ENCODE results near the gene PRR7. TPM values are rescaled to one million over a fixed set of nuclear protein-coding genes. Genes with fewer than 3 reads are reported as not detected.

PRR7 gene
- total RNA-seq, 1 donor, result 8.8 TPM

GRCh38 chr5:177503351-177504085 is 56.9 kb downstream of the PRR7 start:
- DNase-seq (ENCODE audit: low read depth), result no peak
- H3K4me3 ChIP-seq (ENCODE audit: low read depth, low read length), result no peak overlapping the region
- no peak for TF ChIP-seq CTCF (IDR thresholded peaks at IDR 0.05; ENCODE audit: insufficient read depth, low read length)

GRCh38 chr5:177504086-177505056 is 57.8 kb downstream of the PRR7 start:
- H3K4me3 ChIP-seq (ENCODE audit: low read depth, low read length), result no peak overlapping the region
- DNase-seq (ENCODE audit: low read depth), result no peak
- no peak for TF ChIP-seq CTCF (IDR thresholded peaks at IDR 0.05; ENCODE audit: insufficient read depth, low read length)

GRCh38 chr5:177505075-177505474 is 58.5 kb downstream of the PRR7 start:
- no peak for DNase-seq (ENCODE audit: low read depth)
- no peak overlapping the region for H3K4me3 ChIP-seq (ENCODE audit: low read depth, low read length)
- TF ChIP-seq CTCF (IDR thresholded peaks at IDR 0.05; ENCODE audit: insufficient read depth, low read length), result no peak

Other genes starting within 250 kb of the PRR7 start
- gene RAB24, start 143.1 kb upstream of the PRR7 start, total RNA-seq (ENCODE audit: low replicate concordance), result 11.6 and 104 TPM in 2 replicates
- gene PRELID1, start 143.0 kb upstream of the PRR7 start, total RNA-seq (ENCODE audit: low replicate concordance), result 118 and 120 TPM in 2 replicates
- 2.6 and 17.5 TPM in 2 replicates for gene MXD3, start 134.9 kb upstream of the PRR7 start, total RNA-seq (ENCODE audit: low replicate concordance)
- gene LMAN2, start 95.1 kb upstream of the PRR7 start, total RNA-seq (ENCODE audit: low replicate concordance), result 116 and 190 TPM in 2 replicates
- 3.1 and 28.9 TPM in 2 replicates for gene RGS14, start 88.9 kb upstream of the PRR7 start, total RNA-seq (ENCODE audit: low replicate concordance)
- not detected in 2 replicates for gene SLC34A1, start 62.4 kb upstream of the PRR7 start, total RNA-seq (ENCODE audit: low replicate concordance)
- gene PFN3, start 46.2 kb upstream of the PRR7 start, total RNA-seq (ENCODE audit: low replicate concordance), result not detected in 2 replicates
- 0.27 and 1.4 TPM in 2 replicates for gene F12, start 37.2 kb upstream of the PRR7 start, total RNA-seq (ENCODE audit: low replicate concordance)
- 9.3 and 15.7 TPM in 2 replicates for gene GRK6, start 20.1 kb upstream of the PRR7 start, total RNA-seq (ENCODE audit: low replicate concordance)
- 151 and 188 TPM in 2 replicates for gene DBN1, start 26.8 kb downstream of the PRR7 start, total RNA-seq (ENCODE audit: low replicate concordance)
- 13.7 and 91.4 TPM in 2 replicates for gene PDLIM7, start 50.8 kb downstream of the PRR7 start, total RNA-seq (ENCODE audit: low replicate concordance)
- gene DOK3, start 63.0 kb downstream of the PRR7 start, total RNA-seq (ENCODE audit: low replicate concordance), result 0.99 and 1.3 TPM in 2 replicates
- gene DDX41, start 70.1 kb downstream of the PRR7 start, total RNA-seq (ENCODE audit: low replicate concordance), result 58.5 and 138 TPM in 2 replicates
- 13.7 and 20.2 TPM in 2 replicates for gene FAM193B, start 107.7 kb downstream of the PRR7 start, total RNA-seq (ENCODE audit: low replicate concordance)
- gene TMED9, start 145.4 kb downstream of the PRR7 start, total RNA-seq (ENCODE audit: low replicate concordance), result 40.9 and 90.7 TPM in 2 replicates
- gene B4GALT7, start 153.3 kb downstream of the PRR7 start, total RNA-seq (ENCODE audit: low replicate concordance), result 16.8 and 21.5 TPM in 2 replicates